Measurements from ENCODE around the gene AFTPH.

DNA sequence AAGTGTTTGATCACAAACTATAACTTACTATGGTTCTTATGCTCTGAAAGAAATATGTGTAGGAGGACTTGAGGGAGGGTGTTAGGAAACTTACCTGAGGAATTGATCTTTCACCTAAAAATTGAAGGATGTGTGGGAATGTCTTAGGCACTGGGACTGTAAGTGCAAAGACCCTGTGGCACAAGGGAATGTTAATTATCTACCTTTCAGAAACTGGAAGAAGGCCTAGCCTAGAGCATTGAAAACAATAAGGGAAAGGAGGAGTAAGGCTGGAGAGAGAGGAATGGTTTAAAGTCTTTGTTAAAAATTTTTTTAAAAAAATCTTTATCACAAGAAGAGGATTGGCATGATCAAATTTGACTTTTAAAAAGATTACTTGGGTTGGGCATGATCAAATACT, 7.9 kb downstream of the AFTPH start:
- TF ChIP-seq EP300 (IDR thresholded peaks at IDR 0.05) = no peak
- TF ChIP-seq, protein P1, sequence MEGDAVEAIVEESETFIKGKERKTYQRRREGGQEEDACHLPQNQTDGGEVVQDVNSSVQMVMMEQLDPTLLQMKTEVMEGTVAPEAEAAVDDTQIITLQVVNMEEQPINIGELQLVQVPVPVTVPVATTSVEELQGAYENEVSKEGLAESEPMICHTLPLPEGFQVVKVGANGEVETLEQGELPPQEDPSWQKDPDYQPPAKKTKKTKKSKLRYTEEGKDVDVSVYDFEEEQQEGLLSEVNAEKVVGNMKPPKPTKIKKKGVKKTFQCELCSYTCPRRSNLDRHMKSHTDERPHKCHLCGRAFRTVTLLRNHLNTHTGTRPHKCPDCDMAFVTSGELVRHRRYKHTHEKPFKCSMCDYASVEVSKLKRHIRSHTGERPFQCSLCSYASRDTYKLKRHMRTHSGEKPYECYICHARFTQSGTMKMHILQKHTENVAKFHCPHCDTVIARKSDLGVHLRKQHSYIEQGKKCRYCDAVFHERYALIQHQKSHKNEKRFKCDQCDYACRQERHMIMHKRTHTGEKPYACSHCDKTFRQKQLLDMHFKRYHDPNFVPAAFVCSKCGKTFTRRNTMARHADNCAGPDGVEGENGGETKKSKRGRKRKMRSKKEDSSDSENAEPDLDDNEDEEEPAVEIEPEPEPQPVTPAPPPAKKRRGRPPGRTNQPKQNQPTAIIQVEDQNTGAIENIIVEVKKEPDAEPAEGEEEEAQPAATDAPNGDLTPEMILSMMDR (IDR thresholded peaks at IDR 0.05) = no peak
